ENCODE measurements around the gene RBBP8NL.

DNA sequence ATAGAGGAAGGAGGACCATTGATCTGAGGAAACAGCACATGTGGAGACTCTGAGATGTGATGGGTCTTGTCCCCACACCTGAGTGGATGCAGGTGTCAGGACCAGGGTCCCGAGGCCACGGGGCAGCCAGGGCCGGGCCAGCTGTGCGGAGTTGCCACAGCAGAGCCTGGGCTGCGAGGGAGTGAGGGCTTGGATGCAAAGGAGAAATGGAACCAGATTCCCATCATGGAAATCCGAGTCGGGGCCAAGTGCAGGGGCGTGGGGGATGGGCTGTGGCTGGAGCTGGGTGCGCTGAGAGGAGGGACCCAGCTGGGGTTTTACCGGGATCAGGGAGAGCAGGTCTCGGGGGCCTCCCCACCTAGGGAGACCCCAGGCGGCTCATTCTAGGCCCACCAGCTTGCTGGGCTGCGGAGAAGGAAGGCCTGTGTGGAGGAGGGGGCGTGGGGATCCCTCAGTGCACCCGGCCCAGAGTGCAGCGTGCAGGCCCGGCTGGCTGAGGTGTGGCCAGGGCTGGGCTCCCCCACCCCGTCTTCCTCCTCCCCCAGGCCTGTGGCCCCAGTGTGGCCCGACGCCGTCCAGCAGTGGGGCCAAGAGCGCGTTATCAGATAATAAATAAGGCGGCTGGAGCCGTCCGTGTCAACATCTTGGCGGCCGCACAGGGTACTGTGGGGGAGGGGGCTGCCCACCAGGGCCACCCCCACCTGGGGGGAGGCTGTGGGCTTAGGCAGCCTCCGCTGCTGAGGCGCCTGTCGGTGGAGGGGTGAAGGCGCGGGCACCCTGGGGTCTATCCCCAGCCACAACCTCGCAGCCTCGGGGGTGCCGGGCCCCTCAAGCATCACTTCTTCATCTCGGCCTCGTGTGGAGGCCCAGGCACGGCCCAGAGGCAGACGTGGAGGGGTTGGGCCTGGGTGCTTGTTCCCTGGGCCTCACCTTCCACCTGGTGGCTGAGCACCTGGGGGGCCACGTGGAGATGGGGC is 31.2 kb upstream of the RBBP8NL start:
- TF ChIP-seq, protein P1, sequence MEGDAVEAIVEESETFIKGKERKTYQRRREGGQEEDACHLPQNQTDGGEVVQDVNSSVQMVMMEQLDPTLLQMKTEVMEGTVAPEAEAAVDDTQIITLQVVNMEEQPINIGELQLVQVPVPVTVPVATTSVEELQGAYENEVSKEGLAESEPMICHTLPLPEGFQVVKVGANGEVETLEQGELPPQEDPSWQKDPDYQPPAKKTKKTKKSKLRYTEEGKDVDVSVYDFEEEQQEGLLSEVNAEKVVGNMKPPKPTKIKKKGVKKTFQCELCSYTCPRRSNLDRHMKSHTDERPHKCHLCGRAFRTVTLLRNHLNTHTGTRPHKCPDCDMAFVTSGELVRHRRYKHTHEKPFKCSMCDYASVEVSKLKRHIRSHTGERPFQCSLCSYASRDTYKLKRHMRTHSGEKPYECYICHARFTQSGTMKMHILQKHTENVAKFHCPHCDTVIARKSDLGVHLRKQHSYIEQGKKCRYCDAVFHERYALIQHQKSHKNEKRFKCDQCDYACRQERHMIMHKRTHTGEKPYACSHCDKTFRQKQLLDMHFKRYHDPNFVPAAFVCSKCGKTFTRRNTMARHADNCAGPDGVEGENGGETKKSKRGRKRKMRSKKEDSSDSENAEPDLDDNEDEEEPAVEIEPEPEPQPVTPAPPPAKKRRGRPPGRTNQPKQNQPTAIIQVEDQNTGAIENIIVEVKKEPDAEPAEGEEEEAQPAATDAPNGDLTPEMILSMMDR (IDR thresholded peaks at IDR 0.05) = no peak
- TF ChIP-seq POLR2A (IDR thresholded peaks at IDR 0.05) (no peak), EP300 (IDR thresholded peaks at IDR 0.05) (no peak)

Data from tibial nerve (tissue), 4 donors.